ENCODE measurements around the gene DIPK1B.

DNA sequence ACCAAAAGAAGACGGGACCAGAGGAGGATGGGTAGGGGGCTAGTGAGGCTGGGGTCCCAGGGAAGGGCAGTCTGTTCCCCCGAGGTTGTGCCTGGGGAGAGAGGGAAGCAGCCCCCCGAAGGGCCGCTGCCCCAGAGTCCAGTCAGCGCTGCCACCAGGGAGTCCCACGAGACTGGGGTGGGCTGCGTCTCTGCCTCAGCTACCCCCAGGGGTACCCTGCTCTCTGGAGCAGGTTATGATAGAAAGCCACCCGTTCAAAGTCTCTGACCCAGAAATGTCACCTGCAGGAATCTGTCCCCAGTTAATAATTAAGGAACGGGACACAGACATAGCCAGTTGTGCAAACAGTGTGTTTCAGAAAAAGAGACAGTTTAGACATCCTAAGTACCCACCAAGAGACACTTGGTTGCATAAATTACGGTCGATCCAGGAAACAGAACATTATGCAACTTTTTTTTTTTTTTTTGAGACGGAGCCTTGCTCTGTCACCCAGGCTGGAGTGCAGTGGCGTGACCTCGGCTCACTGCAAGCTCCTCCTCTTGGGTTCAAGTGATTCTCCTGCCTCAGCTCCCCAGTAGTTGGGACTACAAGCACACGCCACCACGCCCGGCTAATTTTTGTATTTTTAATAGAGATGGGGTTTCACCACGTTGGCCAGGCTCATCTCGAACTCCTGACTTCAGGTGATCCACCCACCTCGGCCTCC is 14.4 kb upstream of the DIPK1B start:
- TF ChIP-seq, protein P1, sequence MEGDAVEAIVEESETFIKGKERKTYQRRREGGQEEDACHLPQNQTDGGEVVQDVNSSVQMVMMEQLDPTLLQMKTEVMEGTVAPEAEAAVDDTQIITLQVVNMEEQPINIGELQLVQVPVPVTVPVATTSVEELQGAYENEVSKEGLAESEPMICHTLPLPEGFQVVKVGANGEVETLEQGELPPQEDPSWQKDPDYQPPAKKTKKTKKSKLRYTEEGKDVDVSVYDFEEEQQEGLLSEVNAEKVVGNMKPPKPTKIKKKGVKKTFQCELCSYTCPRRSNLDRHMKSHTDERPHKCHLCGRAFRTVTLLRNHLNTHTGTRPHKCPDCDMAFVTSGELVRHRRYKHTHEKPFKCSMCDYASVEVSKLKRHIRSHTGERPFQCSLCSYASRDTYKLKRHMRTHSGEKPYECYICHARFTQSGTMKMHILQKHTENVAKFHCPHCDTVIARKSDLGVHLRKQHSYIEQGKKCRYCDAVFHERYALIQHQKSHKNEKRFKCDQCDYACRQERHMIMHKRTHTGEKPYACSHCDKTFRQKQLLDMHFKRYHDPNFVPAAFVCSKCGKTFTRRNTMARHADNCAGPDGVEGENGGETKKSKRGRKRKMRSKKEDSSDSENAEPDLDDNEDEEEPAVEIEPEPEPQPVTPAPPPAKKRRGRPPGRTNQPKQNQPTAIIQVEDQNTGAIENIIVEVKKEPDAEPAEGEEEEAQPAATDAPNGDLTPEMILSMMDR (IDR thresholded peaks at IDR 0.05; ENCODE audit: low read depth, low read length): no peak
- no peak for TF ChIP-seq MYC (IDR thresholded peaks at IDR 0.05; ENCODE audit: low read depth, low read length)
- no peak for TF ChIP-seq POLR2A (IDR thresholded peaks at IDR 0.05; ENCODE audit: extremely low read depth, insufficient read length)
- TF ChIP-seq, protein P2, sequence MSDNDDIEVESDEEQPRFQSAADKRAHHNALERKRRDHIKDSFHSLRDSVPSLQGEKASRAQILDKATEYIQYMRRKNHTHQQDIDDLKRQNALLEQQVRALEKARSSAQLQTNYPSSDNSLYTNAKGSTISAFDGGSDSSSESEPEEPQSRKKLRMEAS (IDR thresholded peaks at IDR 0.05; ENCODE audit: low read depth, low read length): no peak

All from NB4 (cell line).